NT2/D1 (cell line): ENCODE results near the gene KCNQ1OT1.

Experiments
- DNase-seq: peaks from one replicate; pipeline ENCODE4 v3.0.0-alpha.2; 2011; ENCODE audit warnings: low read depth, low spot score
- H3K27me3 ChIP-seq: 2 replicates; pipeline ENCODE4 v1.6.0; 2011; ENCODE audit warnings: mild to moderate bottlenecking; ENCODE audit not compliant: insufficient read length, insufficient read depth
- H3K36me3 ChIP-seq: 2 replicates; pipeline ENCODE4 v1.6.1; 2011; ENCODE audit warnings: mild to moderate bottlenecking, low read length, mixed read lengths; ENCODE audit not compliant: insufficient read depth, insufficient read length
- H3K4me1 ChIP-seq: 2 replicates; pipeline ENCODE4 v1.5.1; 2011; ENCODE audit not compliant: insufficient read depth, insufficient read length
- H3K4me3 ChIP-seq: 2 replicates; pipeline ENCODE4 v1.5.1; 2011; ENCODE audit warnings: low read depth; ENCODE audit not compliant: insufficient read length
- H3K9ac ChIP-seq: 2 replicates; pipeline ENCODE4 v1.6.0; 2011; ENCODE audit warnings: low read depth; ENCODE audit not compliant: insufficient read length
- H3K9me3 ChIP-seq: 2 replicates; pipeline ENCODE4 v1.5.1; 2011; ENCODE audit warnings: mild to moderate bottlenecking, low read length; ENCODE audit not compliant: insufficient read depth
- SUZ12 ChIP-seq: IDR thresholded peaks from 2 replicates; pipeline ENCODE4 v1.6.1; 2011; ENCODE audit not compliant: insufficient read length, insufficient read depth; ENCODE audit errors: extremely low read depth
- YY1 ChIP-seq: IDR thresholded peaks from 2 replicates; pipeline ENCODE4 v1.6.1; 2011; ENCODE audit not compliant: insufficient read length, insufficient read depth
- ZNF274 ChIP-seq: IDR thresholded peaks from 2 replicates; pipeline ENCODE4 v1.6.1; 2011; ENCODE audit warnings: mild to moderate bottlenecking, low read depth, low read length

The KCNQ1OT1 gene

GRCh38 chr11:2574043-2574552 lies 125.7 kb downstream of the KCNQ1OT1 start:
- Histone ChIP-seq H3K4me1 (peaks cover 28% of the 10 kb centered on the region), H3K27me3 (peaks cover 79% of the 10 kb centered on the region), H3K4me3 (no peak overlapping the region), H3K9me3 (peaks cover 9% of the 10 kb centered on the region; the same call in 1 of the 2 replicates), H3K36me3 (no peaks in the 10 kb centered on the region), H3K9ac (no peak overlapping the region)
- TF ChIP-seq ZNF274 = no peak
- TF ChIP-seq YY1 = no peak
- no peak for TF ChIP-seq SUZ12
- no peak for DNase-seq

- DNase-seq = no peak
- Histone ChIP-seq H3K4me3 (no peak overlapping the region), H3K4me1 (peaks cover 25% of the 10 kb centered on the region), H3K9me3 (peaks cover 9% of the 10 kb centered on the region; the same call in 1 of the 2 replicates), H3K9ac (no peak overlapping the region), H3K27me3 (peaks cover 80% of the 10 kb centered on the region), H3K36me3 (no peaks in the 10 kb centered on the region)
- no peak for TF ChIP-seq YY1
- TF ChIP-seq ZNF274 = no peak
- no peak for TF ChIP-seq SUZ12
Observed at GRCh38 chr11:2573240-2574042, 126.4 kb downstream of the KCNQ1OT1 start.

- TF ChIP-seq YY1 (no peak), ZNF274 (no peak), SUZ12 (no peak)
- H3K27me3 ChIP-seq = peaks cover 77% of the 10 kb centered on the region
- peaks cover 20% of the 10 kb centered on the region for H3K4me1 ChIP-seq
- peaks cover 9% of the 10 kb centered on the region; the same call in 1 of the 2 replicates for H3K9me3 ChIP-seq
- no peaks in the 10 kb centered on the region for H3K36me3 ChIP-seq
- no peak overlapping the region for H3K9ac ChIP-seq
- DNase-seq = no peak
- no peak overlapping the region for H3K4me3 ChIP-seq
Observed at GRCh38 chr11:2572491-2573239, 127.1 kb downstream of the KCNQ1OT1 start.

- peaks cover 9% of the 10 kb centered on the region; the same call in 1 of the 2 replicates for H3K9me3 ChIP-seq
- TF ChIP-seq YY1 = no peak
- no peak for TF ChIP-seq SUZ12
- TF ChIP-seq ZNF274 = no peak
- peaks cover 14% of the 10 kb centered on the region for H3K4me1 ChIP-seq
- no peak overlapping the region for H3K4me3 ChIP-seq
- peaks cover 83% of the 10 kb centered on the region for H3K27me3 ChIP-seq
- H3K36me3 ChIP-seq = no peaks in the 10 kb centered on the region
- no peak for DNase-seq
- H3K9ac ChIP-seq = no peak overlapping the region
Observed at GRCh38 chr11:2571598-2572281, 128.1 kb downstream of the KCNQ1OT1 start.

- Histone ChIP-seq H3K9me3 (peaks cover 9% of the 10 kb centered on the region; the same call in 1 of the 2 replicates), H3K36me3 (no peaks in the 10 kb centered on the region), H3K4me1 (peaks cover 12% of the 10 kb centered on the region), H3K9ac (no peak overlapping the region), H3K4me3 (no peak overlapping the region), H3K27me3 (peaks cover 87% of the 10 kb centered on the region)
- TF ChIP-seq YY1 (no peak), ZNF274 (no peak), SUZ12 (no peak)
- no peak for DNase-seq
Observed at GRCh38 chr11:2570841-2571597, 128.8 kb downstream of the KCNQ1OT1 start.

- Histone ChIP-seq H3K4me1 (peaks cover 8% of the 10 kb centered on the region), H3K9me3 (peaks cover 9% of the 10 kb centered on the region; the same call in 1 of the 2 replicates), H3K36me3 (no peaks in the 10 kb centered on the region), H3K27me3 (peaks cover 87% of the 10 kb centered on the region), H3K4me3 (no peak overlapping the region), H3K9ac (no peak overlapping the region)
- DNase-seq = no peak
- no peak for TF ChIP-seq ZNF274
- no peak for TF ChIP-seq YY1
- no peak for TF ChIP-seq SUZ12
Observed at GRCh38 chr11:2570211-2570811, 129.5 kb downstream of the KCNQ1OT1 start.
